Measurements from ENCODE around the gene GIPC1.

DNA sequence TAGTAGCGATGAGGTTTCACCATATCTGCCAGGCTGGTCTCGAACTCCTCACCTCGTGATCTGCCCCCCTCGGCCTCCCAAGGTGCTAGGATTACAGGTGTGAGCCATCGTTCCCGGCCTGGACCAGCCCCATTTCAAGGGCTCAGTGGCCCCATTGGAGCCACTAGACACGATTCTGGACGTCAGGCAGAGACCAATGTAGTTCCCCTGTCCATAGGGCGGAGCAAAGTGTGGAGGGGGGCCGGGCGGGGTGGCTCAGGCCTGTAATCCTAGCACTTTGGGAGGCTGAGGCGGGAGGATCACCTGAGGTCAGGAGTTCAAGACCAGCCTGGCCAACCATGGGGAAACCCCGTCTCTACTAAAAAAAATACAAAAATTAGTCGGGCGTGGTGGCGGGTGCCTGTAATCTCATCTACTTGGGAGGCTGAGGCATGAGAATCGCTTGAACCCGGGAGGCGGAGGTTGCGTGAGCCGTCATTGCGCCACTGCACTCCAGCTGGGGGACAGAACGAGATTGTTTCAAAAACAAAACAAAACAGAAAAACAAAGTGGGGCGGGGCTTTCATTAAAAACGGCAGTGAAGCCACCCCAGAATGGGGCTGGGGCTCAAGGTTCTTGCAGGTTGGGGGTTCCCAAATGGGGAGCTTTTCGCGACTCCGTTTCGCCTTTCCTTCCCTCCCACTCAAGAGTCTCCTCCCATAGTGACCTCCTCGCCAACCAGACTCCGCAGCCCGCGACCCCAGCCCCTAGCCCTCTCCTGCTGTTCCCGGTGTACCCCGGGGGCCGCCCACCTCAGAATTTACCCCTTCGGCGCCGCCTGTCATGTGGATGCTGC, 32.7 kb upstream of the GIPC1 start:
- TF ChIP-seq POLR2A (IDR thresholded peaks at IDR 0.05), result no peak
- TF ChIP-seq, protein P1, sequence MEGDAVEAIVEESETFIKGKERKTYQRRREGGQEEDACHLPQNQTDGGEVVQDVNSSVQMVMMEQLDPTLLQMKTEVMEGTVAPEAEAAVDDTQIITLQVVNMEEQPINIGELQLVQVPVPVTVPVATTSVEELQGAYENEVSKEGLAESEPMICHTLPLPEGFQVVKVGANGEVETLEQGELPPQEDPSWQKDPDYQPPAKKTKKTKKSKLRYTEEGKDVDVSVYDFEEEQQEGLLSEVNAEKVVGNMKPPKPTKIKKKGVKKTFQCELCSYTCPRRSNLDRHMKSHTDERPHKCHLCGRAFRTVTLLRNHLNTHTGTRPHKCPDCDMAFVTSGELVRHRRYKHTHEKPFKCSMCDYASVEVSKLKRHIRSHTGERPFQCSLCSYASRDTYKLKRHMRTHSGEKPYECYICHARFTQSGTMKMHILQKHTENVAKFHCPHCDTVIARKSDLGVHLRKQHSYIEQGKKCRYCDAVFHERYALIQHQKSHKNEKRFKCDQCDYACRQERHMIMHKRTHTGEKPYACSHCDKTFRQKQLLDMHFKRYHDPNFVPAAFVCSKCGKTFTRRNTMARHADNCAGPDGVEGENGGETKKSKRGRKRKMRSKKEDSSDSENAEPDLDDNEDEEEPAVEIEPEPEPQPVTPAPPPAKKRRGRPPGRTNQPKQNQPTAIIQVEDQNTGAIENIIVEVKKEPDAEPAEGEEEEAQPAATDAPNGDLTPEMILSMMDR (IDR thresholded peaks at IDR 0.05), result no peak

All from tibial nerve (tissue), 3 donors.